Right lobe of liver (tissue), 6 donors: ENCODE results near the gene CDKN3. TPM values are rescaled to one million over a fixed set of nuclear protein-coding genes. Genes with fewer than 3 reads are reported as not detected.

ENCODE experiments used
- ATAC-seq, 4 donors: fragments of 200-7000 bp; cut with Tn5 transposase; one replicate each; pipeline ENCODE4 v1.9.1; 2020; ENCODE audit warnings: mild to moderate bottlenecking in 4 of 4, moderate library complexity in 4 of 4
- DNase-seq, 3 donors: peaks; one replicate each; pipeline ENCODE4 v3.0.0-alpha.2; 2020
- H3K27ac ChIP-seq, 3 donors: fragments of 200-600 bp; one replicate each; pipeline ENCODE4 v1.8.0; 2022
- H3K27me3 ChIP-seq, 2 donors: fragments of 200-600 bp; one replicate each; pipeline ENCODE4 v1.8.0; 2022
- H3K36me3 ChIP-seq, 4 donors: fragments of 200-600 bp; sonication (generic) in 1 of 4; one replicate each; pipeline versions ENCODE4 v1.5.1 to v1.8.0; 2017 to 2022; ENCODE audit warnings: control low read depth in 1 of 4
- H3K4me1 ChIP-seq, 4 donors: fragments of 200-600 bp; sonication (generic) in 1 of 4; one replicate each; pipeline versions ENCODE4 v1.5.1 to v1.8.0; 2017 to 2022; ENCODE audit warnings: control low read depth in 1 of 4
- H3K4me3 ChIP-seq, 3 donors: fragments of 200-600 bp; one replicate each; pipeline ENCODE4 v1.8.0; 2022
- H3K9me3 ChIP-seq, 4 donors: fragments of 200-600 bp; sonication (generic) in 1 of 4; one replicate each; pipeline versions ENCODE4 v1.5.1 to v1.8.0; 2017 to 2022; ENCODE audit warnings: control low read depth in 1 of 4
- CTCF ChIP-seq, 4 donors: fragments of 200-600 bp in 3 of 4; fragments of 450-650 bp in 1 of 4; IDR thresholded peaks; one replicate each; pipeline versions ENCODE4 v1.5.1 to v1.8.0; 2016 to 2022; ENCODE audit warnings: antibody characterized with exemption in 4 of 4, mild to moderate bottlenecking in 2 of 4
- POLR2A ChIP-seq: fragments of 450-650 bp; IDR thresholded peaks from one replicate; pipeline ENCODE4 v1.6.1; 2017; ENCODE audit warnings: antibody characterized with exemption, mild to moderate bottlenecking
- WGBS: methylation state at CpG from one replicate; pipeline ENCODE4 v1.1.6; 2018; ENCODE audit warnings: low coverage, low lambda C conversion rate; ENCODE audit not compliant: insufficient coverage; ENCODE audit errors: missing lambda C conversion rate; 5-methylcytosine and 5-hydroxymethylcytosine counted together
- intact Hi-C, 2 donors: fragments of 100-400 bp; cut with DNase I; formaldehyde crosslinking; loops; one replicate each; pipeline versions ENCODE4 v1.11.2 to v1.14.1; 2022
- total RNA-seq, 6 experiments: library from RNA; depleted of rRNA in 2 of 6; stranded (reverse); fragments of >200 nt in 2 of 6; fragmentation: NEBNext Ultra II Directional in 3 of 6; extraction: Animal tissue kit (Norgen Biotek cat#: 25700) in 3 of 6; gene quantifications; one replicate each; pipeline versions ENCODE4 v1.1.0 to v1.2.4, GENCODE V29; 2016 to 2023
- donor health status: DM: no; HTN: yes; CAD: no.
- donor health status: DM: no; HTN: no; CAD: no.
- donor health status: DM: no; HTN: no; CAD: no.
- donor health status: DM: no; HTN: yes; CAD: no.
- donor health status: DM: no; HTN: yes; CAD: no.

CDKN3 gene
- total RNA-seq, 6 experiments from 2014 or later: 0.59 to 7.3 (median 2.4) TPM; not detected in 1

- DNase-seq (no peak), ATAC-seq (no peak)
- intact Hi-C loops: no loop called here
- no peaks in the 10 kb centered on the region for H3K27me3 ChIP-seq
- H3K4me1 ChIP-seq: peaks cover 0 to 2% (median 0%) of the 10 kb centered on the region in 4 donors
- no peaks in the 10 kb centered on the region for H3K9me3 ChIP-seq
- TF ChIP-seq CTCF (IDR thresholded peaks at IDR 0.05): no peak
- TF ChIP-seq POLR2A: no peak
- H3K36me3 ChIP-seq: no peaks in the 10 kb centered on the region
- H3K4me3 ChIP-seq: no peak overlapping the region
- WGBS: 80% methylated on average over 2 of the region's 4 CpGs
- H3K27ac ChIP-seq: no peak overlapping the region
Measured at GRCh38 chr14:54465654-54466053, 68.8 kb downstream of the CDKN3 start.

- H3K27me3 ChIP-seq: no peaks in the 10 kb centered on the region
- ATAC-seq (no peak), DNase-seq (no peak)
- no peak overlapping the region for H3K4me3 ChIP-seq
- H3K9me3 ChIP-seq: no peaks in the 10 kb centered on the region
- H3K4me1 ChIP-seq: peaks cover 0 to 14% (median 0%) of the 10 kb centered on the region in 4 donors
- no peaks in the 10 kb centered on the region for H3K36me3 ChIP-seq
- TF ChIP-seq CTCF (IDR thresholded peaks at IDR 0.05) (no peak), POLR2A (no peak)
- intact Hi-C loops: no loop called here
- no peak overlapping the region for H3K27ac ChIP-seq
Measured at GRCh38 chr14:54467280-54467679, 70.5 kb downstream of the CDKN3 start.

Other genes with a start within 250 kb of the CDKN3 start
- gene CNIH1, start 44.4 kb downstream of the CDKN3 start, total RNA-seq: 100 to 1,000 TPM in 5 of 6 experiments, 10 to 100 TPM in 1; 95.9 to 209 (median 157) TPM
- 10 to 100 TPM; 13.8 to 36.3 (median 22.5) TPM for gene GMFB, start 92.0 kb downstream of the CDKN3 start, total RNA-seq
- gene CGRRF1, start 112.9 kb downstream of the CDKN3 start, total RNA-seq: 1 to 10 TPM; 5.4 to 8.2 (median 6.7) TPM
- gene SAMD4A, start 170.1 kb downstream of the CDKN3 start, total RNA-seq: 10 to 100 TPM; 16.7 to 31.9 (median 21.1) TPM